PFSK-1 (cell line): ENCODE measurements around the gene ADARB1.

ENCODE experiments used
- FOXP2 ChIP-seq: optimal IDR thresholded peaks from 2 replicates; pipeline ENCODE3; 2011; ENCODE audit warnings: borderline replicate concordance, control low read depth, inconsistent platforms; ENCODE audit not compliant: insufficient read depth; ENCODE audit errors: extremely low read length, extremely low read depth
- POLR2AphosphoS5 ChIP-seq: IDR thresholded peaks from 2 replicates; pipeline ENCODE4 v1.6.1; 2012; ENCODE audit warnings: low read depth, mild to moderate bottlenecking, control low read depth, low read length, moderate library complexity
- SIN3A ChIP-seq: IDR thresholded peaks from 2 replicates; pipeline ENCODE4 v1.6.1; 2012; ENCODE audit warnings: mild to moderate bottlenecking, low read length, moderate library complexity, borderline replicate concordance; ENCODE audit not compliant: insufficient read depth
- TAF1 ChIP-seq: IDR thresholded peaks from 2 replicates; pipeline ENCODE4 v1.6.1; 2012; ENCODE audit warnings: low read length, control low read depth, borderline replicate concordance; ENCODE audit not compliant: insufficient read depth
- TF ChIP-seq, protein P1 (sequence below), 2 experiments: IDR thresholded peaks; 2 replicates each; pipeline versions ENCODE4 v1.6.1 to v1.8.0; 2011 to 2012; ENCODE audit warnings: low read depth in 2 of 2, low read length in 2 of 2, control low read depth in 1 of 2, inconsistent platforms in 1 of 2, mild to moderate bottlenecking in 1 of 2, moderate library complexity in 1 of 2; ENCODE audit not compliant: insufficient read depth in 1 of 2

ADARB1 gene

DNA sequence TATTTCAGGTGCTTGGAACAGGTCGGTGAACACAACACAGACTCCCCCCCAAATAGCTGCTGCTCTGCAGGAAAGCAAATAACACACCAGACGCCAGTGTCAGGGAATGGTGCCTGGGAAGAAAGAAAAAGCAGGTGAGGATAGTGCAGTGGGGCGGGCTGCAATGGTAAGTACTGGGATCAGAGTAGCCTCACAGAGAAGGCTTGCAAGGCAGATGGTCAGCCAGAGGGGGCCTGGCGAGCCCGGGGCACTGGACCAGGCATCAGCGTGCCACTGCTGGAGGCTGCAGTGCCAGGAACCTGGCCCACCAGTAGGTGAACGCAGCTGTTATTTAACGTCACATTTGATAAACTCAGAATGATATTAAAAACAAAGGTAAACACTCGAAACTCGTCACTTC lies 153.4 kb downstream of the ADARB1 start:
- TF ChIP-seq, protein P1, sequence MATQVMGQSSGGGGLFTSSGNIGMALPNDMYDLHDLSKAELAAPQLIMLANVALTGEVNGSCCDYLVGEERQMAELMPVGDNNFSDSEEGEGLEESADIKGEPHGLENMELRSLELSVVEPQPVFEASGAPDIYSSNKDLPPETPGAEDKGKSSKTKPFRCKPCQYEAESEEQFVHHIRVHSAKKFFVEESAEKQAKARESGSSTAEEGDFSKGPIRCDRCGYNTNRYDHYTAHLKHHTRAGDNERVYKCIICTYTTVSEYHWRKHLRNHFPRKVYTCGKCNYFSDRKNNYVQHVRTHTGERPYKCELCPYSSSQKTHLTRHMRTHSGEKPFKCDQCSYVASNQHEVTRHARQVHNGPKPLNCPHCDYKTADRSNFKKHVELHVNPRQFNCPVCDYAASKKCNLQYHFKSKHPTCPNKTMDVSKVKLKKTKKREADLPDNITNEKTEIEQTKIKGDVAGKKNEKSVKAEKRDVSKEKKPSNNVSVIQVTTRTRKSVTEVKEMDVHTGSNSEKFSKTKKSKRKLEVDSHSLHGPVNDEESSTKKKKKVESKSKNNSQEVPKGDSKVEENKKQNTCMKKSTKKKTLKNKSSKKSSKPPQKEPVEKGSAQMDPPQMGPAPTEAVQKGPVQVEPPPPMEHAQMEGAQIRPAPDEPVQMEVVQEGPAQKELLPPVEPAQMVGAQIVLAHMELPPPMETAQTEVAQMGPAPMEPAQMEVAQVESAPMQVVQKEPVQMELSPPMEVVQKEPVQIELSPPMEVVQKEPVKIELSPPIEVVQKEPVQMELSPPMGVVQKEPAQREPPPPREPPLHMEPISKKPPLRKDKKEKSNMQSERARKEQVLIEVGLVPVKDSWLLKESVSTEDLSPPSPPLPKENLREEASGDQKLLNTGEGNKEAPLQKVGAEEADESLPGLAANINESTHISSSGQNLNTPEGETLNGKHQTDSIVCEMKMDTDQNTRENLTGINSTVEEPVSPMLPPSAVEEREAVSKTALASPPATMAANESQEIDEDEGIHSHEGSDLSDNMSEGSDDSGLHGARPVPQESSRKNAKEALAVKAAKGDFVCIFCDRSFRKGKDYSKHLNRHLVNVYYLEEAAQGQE (IDR thresholded peaks at IDR 0.05; ENCODE audit: insufficient read depth in 1 of 2, low read depth in 2 of 2, low read length in 2 of 2) = no peak
- TF ChIP-seq POLR2AphosphoS5 = no peak
- TF ChIP-seq SIN3A = no peak
- TF ChIP-seq TAF1 = no peak
- no peak for TF ChIP-seq FOXP2

DNA sequence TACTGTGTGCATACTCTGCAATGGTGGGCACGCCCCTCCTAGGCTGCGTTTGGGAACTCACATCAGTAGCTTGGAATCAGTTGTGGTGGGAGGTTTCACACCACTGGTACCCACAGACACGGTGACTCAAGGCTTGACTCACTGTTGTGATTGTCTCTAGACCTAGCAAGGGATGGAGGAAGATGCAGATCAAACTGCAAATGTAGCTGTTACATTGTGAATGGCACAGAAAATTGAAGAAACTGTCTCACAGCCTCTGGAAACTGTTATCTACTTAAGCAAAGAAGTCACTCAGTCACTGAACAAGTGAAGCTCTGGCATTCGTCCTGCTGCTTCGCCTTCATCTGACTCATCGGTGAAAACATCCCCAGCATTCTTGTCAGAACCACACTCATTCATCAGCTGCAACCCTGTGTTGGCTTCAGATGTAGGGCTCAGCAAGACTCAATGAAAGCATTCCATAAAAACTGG lies 153.8 kb downstream of the ADARB1 start:
- TF ChIP-seq TAF1 = no peak
- TF ChIP-seq, protein P1 (IDR thresholded peaks at IDR 0.05; ENCODE audit: insufficient read depth in 1 of 2, low read depth in 2 of 2, low read length in 2 of 2) = no peak
- TF ChIP-seq FOXP2 = no peak
- TF ChIP-seq SIN3A = no peak
- TF ChIP-seq POLR2AphosphoS5 = no peak

DNA sequence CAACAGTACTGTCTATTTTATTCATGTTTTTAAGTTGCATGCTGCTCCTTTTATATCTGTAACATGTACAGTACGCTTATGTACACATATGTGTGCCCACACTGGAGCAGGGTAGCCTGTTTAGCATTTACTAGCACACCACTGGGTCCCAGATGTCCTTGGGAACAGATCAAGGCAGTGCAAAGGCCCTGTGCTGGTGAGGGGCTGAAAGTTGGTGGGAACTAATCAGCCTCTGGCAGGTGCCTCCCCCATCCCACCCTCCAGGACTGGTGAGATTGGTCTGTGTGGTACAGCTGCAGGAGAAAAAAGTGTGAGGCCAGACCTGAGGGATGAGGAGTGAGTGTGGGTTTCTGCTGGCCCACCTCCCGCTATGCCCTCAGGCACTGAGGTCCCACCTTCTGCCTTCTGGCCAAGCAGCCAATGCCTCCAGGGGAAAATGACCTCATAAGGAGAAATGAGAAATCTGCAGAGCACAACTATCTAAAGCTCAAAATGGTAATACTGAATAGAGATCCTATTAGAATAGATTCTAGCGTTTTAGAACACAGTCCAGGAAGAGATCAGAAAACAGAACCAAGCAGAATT lies 154.4 kb downstream of the ADARB1 start:
- no peak for TF ChIP-seq POLR2AphosphoS5
- TF ChIP-seq FOXP2 = no peak
- no peak for TF ChIP-seq TAF1
- TF ChIP-seq, protein P1 (IDR thresholded peaks at IDR 0.05; ENCODE audit: insufficient read depth in 1 of 2, low read depth in 2 of 2, low read length in 2 of 2) = no peak
- no peak for TF ChIP-seq SIN3A

DNA sequence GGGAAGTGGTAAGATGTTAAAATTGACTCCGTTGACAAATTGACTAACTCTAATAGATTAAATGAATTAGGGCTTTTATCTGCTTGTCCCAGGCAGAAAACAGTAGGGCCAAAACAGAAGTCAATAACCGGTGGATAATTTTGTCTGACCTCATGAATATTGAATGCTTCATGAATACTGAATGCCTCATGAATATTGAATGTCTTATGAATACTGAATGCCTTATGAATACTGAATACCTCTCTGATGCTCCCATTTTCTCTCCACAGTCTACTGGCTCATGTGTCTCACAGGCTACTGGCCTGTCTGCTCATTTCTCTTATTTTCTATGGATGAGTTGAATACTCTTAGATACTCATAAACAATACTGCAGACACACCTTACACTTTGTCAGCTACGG lies 157.3 kb downstream of the ADARB1 start:
- TF ChIP-seq SIN3A (no peak), POLR2AphosphoS5 (no peak), TAF1 (no peak), FOXP2 (no peak)
- TF ChIP-seq, protein P1 (IDR thresholded peaks at IDR 0.05; ENCODE audit: insufficient read depth in 1 of 2, low read depth in 2 of 2, low read length in 2 of 2) = no peak

DNA sequence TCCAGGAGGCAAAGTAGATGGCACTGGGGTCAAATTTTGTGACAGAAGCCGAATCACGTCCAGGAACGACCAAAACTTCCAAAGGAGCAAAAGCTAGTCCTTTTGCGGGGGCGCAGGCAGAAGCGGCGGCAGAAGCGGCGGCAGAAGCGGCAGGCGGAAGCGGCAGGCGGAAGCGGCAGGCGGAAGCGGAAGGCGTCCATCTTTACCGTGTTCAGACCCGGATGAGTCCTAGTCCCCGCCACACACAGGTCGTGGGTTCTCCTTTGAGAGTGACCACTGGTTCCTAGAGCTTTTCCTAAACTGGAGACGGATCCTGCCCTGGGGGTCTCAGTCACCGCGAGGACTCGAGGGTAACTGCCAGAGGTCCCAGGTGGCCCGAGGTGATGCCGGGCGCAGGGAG lies 159.7 kb downstream of the ADARB1 start:
- TF ChIP-seq, protein P1 (IDR thresholded peaks at IDR 0.05; ENCODE audit: insufficient read depth in 1 of 2, low read depth in 2 of 2, low read length in 2 of 2) = no peak
- TF ChIP-seq POLR2AphosphoS5 (no peak), FOXP2 (no peak), TAF1 (no peak), SIN3A (no peak)
